Stimulated activated CD4-positive, alpha-beta T cell treated with anti-CD3 and anti-CD28 coated beads, Interleukin-12 subunit alpha, Interleukin-12 subunit beta, amount 100 ng/mL, for 24 hours (primary cell): ENCODE data around the gene CDON.

ENCODE experiments used
- DNase-seq, 2 experiments: peaks; one replicate each; pipeline ENCODE4 v3.0.0-alpha.2; 2020; ENCODE audit warnings: low read depth in 2 of 2

CDON gene

GRCh38 chr11:126083829-126084607 lies 21.4 kb upstream of the CDON start:
- DNase-seq, result peak in 1 of 2 experiments; percentile 15

- DNase-seq, result no peak
Measured at GRCh38 chr11:126082251-126083109, 19.8 kb upstream of the CDON start.

- no peak for DNase-seq
Measured at GRCh38 chr11:126081915-126082250, 19.2 kb upstream of the CDON start.

GRCh38 chr11:126080161-126080941 lies 17.7 kb upstream of the CDON start:
- no peak for DNase-seq

- DNase-seq, result no peak
Measured at GRCh38 chr11:126079621-126080124, 17.0 kb upstream of the CDON start.

- DNase-seq, result no peak
Measured at GRCh38 chr11:126076641-126077040, 14.0 kb upstream of the CDON start.

- DNase-seq, result no peak
Measured at GRCh38 chr11:126072801-126073594, 10.3 kb upstream of the CDON start.

- no peak for DNase-seq
Measured at GRCh38 chr11:126072141-126072741, 9.6 kb upstream of the CDON start.

GRCh38 chr11:126063507-126063852 lies 814 bp upstream of the CDON start:
- DNase-seq, result no peak

- DNase-seq, result peak in 1 of 2 experiments; percentile 10
Measured at GRCh38 chr11:126061707-126062678, 673 bp downstream of the CDON start.

- no peak for DNase-seq
Measured at GRCh38 chr11:126060757-126061171, 1.9 kb downstream of the CDON start.

- DNase-seq, result no peak
Measured at GRCh38 chr11:126059238-126059781, 3.4 kb downstream of the CDON start.

GRCh38 chr11:126058105-126058874 lies 4.4 kb downstream of the CDON start:
- DNase-seq, result no peak

- DNase-seq, result no peak
Measured at GRCh38 chr11:126054882-126055281, 7.8 kb downstream of the CDON start.

- DNase-seq, result no peak
Measured at GRCh38 chr11:126054408-126054807, 8.3 kb downstream of the CDON start.

- DNase-seq, result no peak
Measured at GRCh38 chr11:126053415-126054286, 9.0 kb downstream of the CDON start.

GRCh38 chr11:126051117-126051516 lies 11.5 kb downstream of the CDON start:
- no peak for DNase-seq

- DNase-seq, result no peak
Measured at GRCh38 chr11:126049159-126049558, 13.5 kb downstream of the CDON start.
